Measurements from ENCODE around the gene SLC35A5. TPM values are rescaled to one million over a fixed set of nuclear protein-coding genes. Genes with fewer than 3 reads are reported as not detected.

Gene SLC35A5
- total and polyA plus RNA-seq, 2 of the 8 experiments (the other 6 are each of a cell fraction or from before 2014, with no cell fraction given) = 36.5 to 38.6 TPM

DNA sequence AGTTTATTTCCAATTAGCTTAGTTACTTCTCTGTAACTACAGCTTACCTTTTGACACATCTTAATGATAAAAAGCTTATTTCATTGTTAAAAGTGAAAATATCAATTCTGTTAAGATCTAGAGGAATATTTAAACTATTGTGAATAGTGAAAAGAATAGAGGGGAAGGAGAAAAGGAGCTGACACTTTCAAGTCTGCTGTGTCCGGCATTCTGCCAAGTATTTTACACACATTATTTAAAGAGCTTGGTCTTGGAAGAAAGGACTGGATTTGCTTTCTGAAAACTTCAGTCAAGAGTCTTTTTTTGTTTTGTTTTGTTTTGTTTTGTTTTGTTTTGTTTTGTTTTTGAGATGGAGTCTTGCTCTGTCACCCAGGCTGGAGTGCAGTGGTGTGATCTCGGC, 44.3 kb downstream of the SLC35A5 start (continued):
- TF ChIP-seq MAX (IDR thresholded peaks at IDR 0.05) (no peak), NANOG (IDR thresholded peaks at IDR 0.05; ENCODE audit: insufficient read depth, low read depth, low read length, poor library complexity, severe bottlenecking) (no peak), CHD1 (IDR thresholded peaks at IDR 0.05; ENCODE audit: low read depth, low read length) (no peak), KDM1A (IDR thresholded peaks at IDR 0.05; ENCODE audit: borderline replicate concordance, low read length) (no peak), RBBP5 (IDR thresholded peaks at IDR 0.05; ENCODE audit: borderline replicate concordance, low read depth, low read length) (no peak)
